ENCODE results near the gene MFSD11. TPM values are rescaled to one million over a fixed set of nuclear protein-coding genes. Genes with fewer than 3 reads are reported as not detected.
A peak's percentile ranks its signal among the peaks of the same experiment; 100 is the strongest.
"Not testable (repeated sequence)": the region's sequence is repeated elsewhere in the genome, so short reads cannot be mapped to it uniquely, and the experiment has no call there.

MFSD11 gene
- total and polyA plus RNA-seq, 5 experiments from 2014 or later = 18.1 to 30.4 (median 23.6) TPM

DNA sequence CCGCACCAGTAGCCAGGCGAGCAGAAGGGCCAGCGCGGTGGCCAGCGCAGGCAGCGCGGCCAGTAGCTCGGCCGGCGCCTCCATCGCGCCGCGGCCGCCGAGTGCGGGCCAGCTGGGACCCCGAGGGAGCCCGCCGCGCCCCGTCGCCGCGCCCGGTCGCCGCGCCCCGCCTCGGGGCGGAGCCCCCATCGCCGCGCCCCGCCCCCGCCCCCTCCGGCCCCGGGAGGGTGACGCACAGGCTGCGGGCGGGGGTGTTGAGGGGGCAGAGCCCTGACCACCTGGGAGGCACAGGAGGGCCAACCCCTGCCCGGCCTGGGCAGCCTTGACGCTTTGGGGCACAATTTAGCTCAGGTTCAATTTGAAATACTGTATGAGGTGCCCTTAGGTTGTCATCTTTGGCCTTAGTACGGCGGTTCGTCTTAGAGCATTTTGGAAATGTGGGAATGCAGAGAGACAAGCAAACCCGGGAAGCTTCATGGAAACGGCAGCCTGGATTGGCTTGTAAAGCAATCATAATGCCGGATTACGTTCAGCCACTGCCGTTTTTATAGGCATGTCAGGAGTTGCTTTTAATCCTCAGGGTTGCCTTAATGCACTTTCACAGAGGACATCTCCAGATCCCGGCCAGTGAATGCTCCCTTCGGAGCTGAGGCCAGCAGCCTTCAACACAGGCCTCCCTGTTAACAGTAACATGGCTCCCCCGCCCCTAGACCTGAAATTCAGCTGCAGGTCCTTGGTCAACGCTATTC is 26.9 kb upstream of the MFSD11 start, which contains the start of gene MXRA7:
TSS of gene MXRA7 (minus strand) at position 103 of the 749 bp plus-strand sequence. CDS start at position 84, 19 bp downstream.
- Mint-ChIP-seq H3K4me3 (peak within 1 kb of the TSS; percentile 58 to 86 (median 77)), H3K4me1 (peaks cover 19 to 46% (median 42%) of the 10 kb centered on the region in 4 donors), H3K27ac (peak within 1 kb of the TSS in 8 of 10 donors; percentile 23 to 83 (median 68)), H3K9me3 (no peaks in the 10 kb centered on the region), H3K27me3 (no peaks in the 10 kb centered on the region), H3K36me3 (peaks cover 0 to 12% (median 2%) of the 10 kb centered on the region in 3 donors)
- POLR2A ChIA-PET = interaction anchor here (0.5 to 7.3 kb wide), 6 partner anchors 14 to 755 kb away, joined by 3 to 93 read pairs (median 5); partner anchors contain the start of genes MFSD11 and SRSF2
- ATAC-seq (peak; percentile 45 to 54), DNase-seq (peak in 9 of 10 donors; percentile 40 to 79 (median 52))

- Mint-ChIP-seq H3K27ac (peak overlapping the region in 2 of 10 donors; percentile 43 to 77), H3K36me3 (peaks cover 0 to 24% (median 4%) of the 10 kb centered on the region in 3 donors), H3K4me1 (peaks cover 24 to 58% (median 50%) of the 10 kb centered on the region in 4 donors)
- peak in 1 of 10 donors; percentile 6 for DNase-seq
- POLR2A ChIA-PET = interaction anchor here (0.6 to 7.3 kb wide), 10 partner anchors 11 to 1176 kb away, joined by 3 to 93 read pairs (median 4); partner anchors contain the start of genes MFSD11, MGAT5B and SRSF2
- not testable (repeated sequence) for ATAC-seq, H3K4me3 Mint-ChIP-seq, H3K27me3 Mint-ChIP-seq, H3K9me3 Mint-ChIP-seq
These were observed 25.6 kb upstream of the MFSD11 start for GRCh38 chr17:76712321-76712720.

DNA sequence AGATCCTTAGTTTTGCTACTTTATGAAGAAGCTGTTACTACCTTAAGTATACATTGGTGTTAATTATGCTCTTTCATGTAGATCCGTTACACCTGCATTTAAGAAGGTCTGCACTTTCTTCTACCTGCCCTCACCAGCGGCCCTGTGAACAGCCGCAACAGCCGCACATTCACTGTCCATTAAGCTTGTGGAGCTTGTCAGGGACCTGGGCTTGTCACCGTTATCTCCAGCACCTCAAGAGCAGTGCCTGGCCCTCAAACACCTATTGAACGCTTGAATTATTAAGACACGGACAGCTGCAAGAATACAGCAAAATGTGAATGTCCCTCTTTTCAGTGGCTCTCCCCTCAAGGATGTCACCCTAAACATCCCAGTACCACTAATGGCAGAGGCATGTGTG is 24.2 kb upstream of the MFSD11 start:
- Mint-ChIP-seq H3K27me3 (no peaks in the 10 kb centered on the region), H3K4me3 (peak overlapping the region in 1 of 10 donors; percentile 45), H3K4me1 (peaks cover 24 to 60% (median 51%) of the 10 kb centered on the region in 4 donors), H3K36me3 (peaks cover 0 to 38% (median 10%) of the 10 kb centered on the region in 3 donors), H3K27ac (peak overlapping the region in 9 of 10 donors; percentile 47 to 94 (median 77)), H3K9me3 (no peaks in the 10 kb centered on the region)
- POLR2A ChIA-PET = interaction anchor here (0.9 to 7.3 kb wide), 8 partner anchors 13 to 186 kb away, joined by 3 to 93 read pairs (median 4); partner anchors contain the start of genes JMJD6, METTL23, MFSD11 and MGAT5B
- ATAC-seq (no peak), DNase-seq (no peak)

DNA sequence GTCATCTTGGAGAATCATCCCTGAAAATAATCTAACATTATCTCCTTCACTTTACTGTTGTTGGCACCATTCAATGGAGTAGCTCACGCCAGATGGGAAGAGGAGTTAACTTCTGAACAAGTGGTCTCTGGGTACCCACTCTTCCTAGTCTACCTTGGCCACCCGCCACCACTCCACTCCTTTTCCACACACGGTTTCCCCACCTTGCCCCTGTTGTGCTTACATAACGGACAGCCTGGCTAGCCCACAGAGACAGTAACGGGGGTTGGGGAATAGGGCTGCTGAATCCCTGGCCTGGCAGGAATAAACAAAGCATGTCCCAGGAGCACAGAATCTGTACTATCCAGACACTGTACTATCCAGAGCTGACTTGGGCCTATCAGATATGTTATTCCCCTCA is 23.6 kb upstream of the MFSD11 start:
- Mint-ChIP-seq H3K4me3 (peak overlapping the region in 1 of 10 donors; percentile 21), H3K27me3 (no peaks in the 10 kb centered on the region), H3K4me1 (peaks cover 24 to 61% (median 50%) of the 10 kb centered on the region in 4 donors), H3K36me3 (peaks cover 0 to 44% (median 12%) of the 10 kb centered on the region in 3 donors), H3K27ac (peak overlapping the region in 8 of 10 donors; percentile 34 to 96 (median 88)), H3K9me3 (no peaks in the 10 kb centered on the region)
- DNase-seq = no peak
- POLR2A ChIA-PET = interaction anchor here (0.9 to 7.3 kb wide), 6 partner anchors 10 to 186 kb away, joined by 3 to 93 read pairs (median 10); partner anchors contain the start of genes JMJD6, METTL23, MFSD11 and SRSF2
- ATAC-seq = no peak

GRCh38 chr17:76714822-76715495 is 23.0 kb upstream of the MFSD11 start:
- DNase-seq (peak; percentile 45 to 86 (median 73)), ATAC-seq (peak; percentile 3 to 4)
- peaks cover 24 to 55% (median 49%) of the 10 kb centered on the region in 4 donors for H3K4me1 Mint-ChIP-seq
- H3K4me3 Mint-ChIP-seq = peak overlapping the region; percentile 25 to 72 (median 62)
- H3K27me3 Mint-ChIP-seq = no peaks in the 10 kb centered on the region
- H3K9me3 Mint-ChIP-seq = no peaks in the 10 kb centered on the region
- H3K36me3 Mint-ChIP-seq = peaks cover 0 to 50% (median 14%) of the 10 kb centered on the region in 3 donors
- POLR2A ChIA-PET = interaction anchor here (0.9 to 7.3 kb wide), 4 partner anchors 10 to 158 kb away, joined by 3 to 93 read pairs (median 20); partner anchors contain the start of genes JMJD6, METTL23, MFSD11 and SRSF2
- H3K27ac Mint-ChIP-seq = peak overlapping the region; percentile 87 to 99 (median 96)

GRCh38 chr17:76715496-76715830 is 22.5 kb upstream of the MFSD11 start:
- Mint-ChIP-seq H3K27ac (peak overlapping the region; percentile 87 to 99 (median 96)), H3K36me3 (peaks cover 0 to 55% (median 17%) of the 10 kb centered on the region in 3 donors), H3K9me3 (no peaks in the 10 kb centered on the region), H3K27me3 (no peaks in the 10 kb centered on the region), H3K4me3 (peak overlapping the region in 8 of 10 donors; percentile 42 to 72 (median 69)), H3K4me1 (peaks cover 24 to 53% (median 49%) of the 10 kb centered on the region in 4 donors)
- POLR2A ChIA-PET = interaction anchor here (1.2 to 7.3 kb wide), 4 partner anchors 9 to 20 kb away, joined by 14 to 93 read pairs (median 34); partner anchors contain the start of genes JMJD6, METTL23, MFSD11 and SRSF2
- DNase-seq = no peak
- ATAC-seq = no peak

DNA sequence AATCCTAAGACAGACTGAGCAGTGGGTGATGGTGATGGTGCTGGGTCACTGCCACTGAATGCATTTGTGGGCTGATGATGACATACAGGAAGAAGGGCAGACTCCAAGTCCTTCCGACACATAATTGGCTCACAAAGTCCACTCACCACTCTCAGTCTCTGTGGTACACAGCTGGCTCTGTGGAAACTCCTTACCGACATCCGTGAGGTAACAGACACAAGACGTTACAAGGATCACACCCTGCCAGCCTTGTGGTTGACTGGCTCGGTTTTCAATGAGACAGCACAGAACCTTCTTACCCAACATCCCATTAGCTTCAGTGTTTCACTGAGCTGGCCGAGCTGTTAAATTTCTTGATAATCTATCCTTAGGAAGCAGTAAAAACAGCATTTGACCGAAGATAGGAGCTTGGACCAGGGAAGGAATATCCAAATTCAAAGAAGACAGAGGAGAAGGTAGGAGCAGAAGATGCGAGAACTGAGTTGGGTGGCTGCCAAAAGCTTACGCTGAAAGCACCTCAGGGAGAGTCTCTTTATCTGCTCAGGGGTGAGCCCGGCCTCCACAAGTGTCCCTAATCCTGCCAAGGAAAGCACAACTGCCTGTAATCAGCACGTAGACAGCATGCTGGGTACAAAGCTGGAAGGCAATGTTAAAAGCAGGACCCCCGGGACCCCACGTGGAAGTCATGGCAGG is 21.6 kb upstream of the MFSD11 start:
- Mint-ChIP-seq H3K27me3 (no peaks in the 10 kb centered on the region), H3K36me3 (peaks cover 0 to 63% (median 22%) of the 10 kb centered on the region in 3 donors), H3K27ac (peak overlapping the region; percentile 87 to 99 (median 96)), H3K4me1 (peaks cover 28 to 58% (median 46%) of the 10 kb centered on the region in 4 donors), H3K9me3 (no peaks in the 10 kb centered on the region), H3K4me3 (peak overlapping the region; percentile 16 to 72 (median 68))
- DNase-seq = peak; percentile 39 to 90 (median 81)
- peak; percentile 84 to 89 for ATAC-seq
- POLR2A ChIA-PET = interaction anchor here (1.0 to 7.3 kb wide), 3 partner anchors 11 to 57 kb away, joined by 3 to 93 read pairs (median 40); partner anchors contain the start of genes JMJD6, METTL23, MFSD11 and SRSF2

DNA sequence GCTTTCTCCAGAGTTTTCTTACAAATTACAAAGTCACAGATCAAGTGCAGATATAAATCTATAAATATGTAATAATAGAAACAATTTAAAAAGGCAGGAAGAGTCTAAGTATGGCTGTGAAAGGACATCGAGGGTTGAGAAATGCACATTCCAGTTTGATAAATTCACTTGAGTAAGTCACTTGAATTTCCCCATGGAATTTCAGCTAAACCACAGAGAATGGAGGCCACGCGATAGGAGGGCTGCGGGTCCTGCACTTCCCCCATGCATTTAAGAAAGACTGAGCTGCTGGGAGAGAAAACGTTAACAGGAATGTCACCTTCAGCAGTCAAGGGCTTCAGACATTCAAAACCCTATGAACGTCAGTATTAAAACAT is 21.1 kb upstream of the MFSD11 start:
- H3K9me3 Mint-ChIP-seq = no peaks in the 10 kb centered on the region

DNA sequence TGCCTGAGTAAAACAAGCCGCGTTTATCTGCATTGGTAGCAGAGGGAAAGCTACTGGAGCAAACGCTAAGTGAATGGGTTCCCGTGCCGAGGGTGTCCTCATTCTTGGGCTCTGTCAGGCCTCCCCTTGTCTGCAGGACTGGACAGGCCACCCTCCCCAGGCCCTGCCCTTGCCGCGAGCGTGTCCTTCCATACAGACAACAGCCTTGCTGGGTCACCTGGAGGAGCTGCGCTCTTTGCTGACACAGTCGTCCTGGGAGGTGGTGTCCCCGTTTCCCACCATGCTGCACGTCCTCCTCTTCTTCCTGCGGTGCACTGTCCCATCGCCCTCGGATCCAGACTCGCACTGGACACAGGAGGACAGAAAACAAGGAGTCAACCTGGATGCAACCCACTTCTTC is 19.4 kb upstream of the MFSD11 start:
- H3K9me3 Mint-ChIP-seq = no peaks in the 10 kb centered on the region

More for the DNA sequence above, 21.1 kb upstream of the MFSD11 start:
- H3K27me3 Mint-ChIP-seq = no peaks in the 10 kb centered on the region
- DNase-seq (no peak), ATAC-seq (no peak)
- peaks cover 28 to 60% (median 46%) of the 10 kb centered on the region in 4 donors for H3K4me1 Mint-ChIP-seq
- peaks cover 0 to 69% (median 24%) of the 10 kb centered on the region in 3 donors for H3K36me3 Mint-ChIP-seq
- H3K4me3 Mint-ChIP-seq = peak overlapping the region in 4 of 10 donors; percentile 16 to 71 (median 70)
- peak overlapping the region; percentile 87 to 99 (median 96) for H3K27ac Mint-ChIP-seq
- POLR2A ChIA-PET = interaction anchor here (0.5 to 7.3 kb wide), 4 partner anchors 10 to 1627 kb away, joined by 3 to 93 read pairs (median 22); partner anchors contain the start of genes JMJD6, METTL23, MFSD11 and SRSF2

GRCh38 chr17:76720211-76720610 is 17.7 kb upstream of the MFSD11 start:
- POLR2A ChIA-PET = interaction anchor here (1.1 kb wide), 1 partner anchor 48 kb away, joined by 3 read pairs; no protein-coding TSS in a partner anchor
- no peak for DNase-seq
- no peaks in the 10 kb centered on the region for H3K27me3 Mint-ChIP-seq
- H3K9me3 Mint-ChIP-seq = no peaks in the 10 kb centered on the region
- ATAC-seq = no peak
- no peak overlapping the region for H3K4me3 Mint-ChIP-seq
- H3K27ac Mint-ChIP-seq = peak overlapping the region in 2 of 10 donors; percentile 41 to 66
- peaks cover 0 to 95% (median 34%) of the 10 kb centered on the region in 3 donors for H3K36me3 Mint-ChIP-seq
- peaks cover 18 to 66% (median 39%) of the 10 kb centered on the region in 4 donors for H3K4me1 Mint-ChIP-seq

More for the DNA sequence above, 19.4 kb upstream of the MFSD11 start:
- H3K36me3 Mint-ChIP-seq = peaks cover 0 to 86% (median 28%) of the 10 kb centered on the region in 3 donors
- H3K4me3 Mint-ChIP-seq = no peak overlapping the region
- DNase-seq (no peak), ATAC-seq (no peak)
- no peaks in the 10 kb centered on the region for H3K27me3 Mint-ChIP-seq
- H3K27ac Mint-ChIP-seq = peak overlapping the region in 7 of 10 donors; percentile 12 to 82 (median 60)
- peaks cover 25 to 65% (median 46%) of the 10 kb centered on the region in 4 donors for H3K4me1 Mint-ChIP-seq
- POLR2A ChIA-PET = interaction anchor here (0.6 to 7.3 kb wide), 3 partner anchors 10 to 1638 kb away, joined by 3 to 93 read pairs (median 4); partner anchors contain the start of genes MFSD11 and SRSF2

DNA sequence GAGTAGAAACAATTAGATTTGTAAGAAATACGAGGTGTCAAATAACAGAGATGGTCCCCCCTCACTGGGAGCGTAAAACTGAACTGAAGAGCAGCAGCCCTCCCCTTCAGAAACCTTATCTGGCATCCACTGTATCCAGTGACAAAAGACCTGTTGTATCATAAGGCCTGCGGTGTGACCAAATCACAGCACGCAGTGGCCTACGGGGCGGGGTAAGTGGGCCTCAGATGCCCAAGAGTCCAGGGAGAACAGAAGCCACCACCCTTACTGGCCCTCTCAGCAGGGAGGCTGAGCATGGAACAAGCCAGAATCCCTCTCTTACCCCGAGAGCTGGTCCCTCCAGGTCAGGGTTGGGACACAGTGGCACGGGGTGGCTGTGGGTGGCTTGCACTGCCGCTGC is 17.0 kb upstream of the MFSD11 start:
- no peaks in the 10 kb centered on the region for H3K27me3 Mint-ChIP-seq
- H3K27ac Mint-ChIP-seq = peak overlapping the region in 6 of 10 donors; percentile 5 to 73 (median 48)
- ATAC-seq (no peak), DNase-seq (no peak)
- peaks cover 15 to 65% (median 39%) of the 10 kb centered on the region in 4 donors for H3K4me1 Mint-ChIP-seq
- peak overlapping the region in 1 of 10 donors; percentile 10 for H3K4me3 Mint-ChIP-seq
- POLR2A ChIA-PET = interaction anchor here (0.5 to 9.3 kb wide), 2 partner anchors 17 to 32 kb away, joined by 4 to 184 read pairs; partner anchors contain the start of genes MFSD11 and SRSF2
- no peaks in the 10 kb centered on the region for H3K9me3 Mint-ChIP-seq
- H3K36me3 Mint-ChIP-seq = peaks cover 0 to 93% (median 32%) of the 10 kb centered on the region in 3 donors

Data from naive thymus-derived CD8-positive, alpha-beta T cell (primary cell).